A549 (cell line): ENCODE data around the gene AKR1A1. TPM values are rescaled to one million over a fixed set of nuclear protein-coding genes. Genes with fewer than 3 reads are reported as not detected.

ENCODE experiments used
- ATAC-seq, 2 experiments: fragments of 200-7000 bp in 1 of 2; fragments of >200 bp in 1 of 2; cut with Nextera tagmentation in 1 of 2; cut with Tn5 transposase in 1 of 2; 3 replicates each; pipeline versions ENCODE4 v1.8.0 to v1.9.1; 2018 to 2020; ENCODE audit warnings: mild to moderate bottlenecking in 1 of 2, moderate library complexity in 1 of 2
- CTCF ChIA-PET: fragments of 300-600 bp; sonication (Branson Sonifier 250); formaldehyde crosslinking; extraction: SDS; loops from one replicate; lab custom pipeline; 2021; ENCODE audit warnings: antibody characterized with exemption, inconsistent platforms; lab: Yijun Ruan, JAX
- POLR2A ChIA-PET: fragments of 350-600 bp; formaldehyde crosslinking; extraction: SDS; loops from one replicate; lab custom pipeline; 2021; ENCODE audit warnings: antibody characterized with exemption, inconsistent platforms; lab: Yijun Ruan, JAX
- DNase-seq, 2 experiments: peaks; one replicate each; pipeline versions ENCODE4 v3.0.0 to v3.0.0-alpha.2; 2011 to 2016; ENCODE audit warnings: low read depth in 1 of 2, low spot score in 1 of 2
- FAIRE-seq: peaks from 2 replicates; lab custom pipeline; 2011; peaks lifted over from hg19 to GRCh38; lab: Jason Lieb, UNC
- H3K27ac ChIP-seq, 2 experiments: fragments of >200 bp; sonication (Bioruptor Twin); formaldehyde crosslinking; 3 replicates each; pipeline ENCODE4 v1.5.1; 2016 to 2017
- H3K4me1 ChIP-seq: fragments of >200 bp; sonication (Bioruptor Twin); formaldehyde crosslinking; 3 replicates; pipeline ENCODE4 v1.6.1; 2016
- H3K4me2 ChIP-seq: fragments of >200 bp; sonication (Bioruptor Twin); formaldehyde crosslinking; 3 replicates; pipeline ENCODE4 v1.6.1; 2016
- H3K4me3 ChIP-seq: fragments of >200 bp; sonication (Bioruptor Twin); formaldehyde crosslinking; 3 replicates; pipeline ENCODE4 v1.5.1; 2016
- H3K9me3 ChIP-seq: fragments of >200 bp; sonication (Bioruptor Twin); formaldehyde crosslinking; 3 replicates; pipeline ENCODE4 v1.6.1; 2016
- CBX2 ChIP-seq: fragments of 200-600 bp; sonication (generic); IDR thresholded peaks from 2 replicates; pipeline ENCODE4 v1.6.1; 2016; ENCODE audit warnings: low read depth, mild to moderate bottlenecking, borderline replicate concordance
- CHD2 ChIP-seq: fragments of 150-350 bp; IDR thresholded peaks from 2 replicates; pipeline ENCODE4 v1.6.1; 2014; ENCODE audit warnings: low read length; ENCODE audit not compliant: partially characterized antibody
- EHF ChIP-seq: fragments of 250-450 bp; sonication (Bioruptor Pico); IDR thresholded peaks from 2 replicates; pipeline ENCODE4 v1.5.0; 2020; ENCODE audit warnings: mild to moderate bottlenecking
- EHMT2 ChIP-seq: fragments of 200-600 bp; sonication (generic); IDR thresholded peaks from 2 replicates; pipeline ENCODE4 v1.6.1; 2016; ENCODE audit warnings: antibody characterized with exemption, low read depth, mild to moderate bottlenecking, moderate library complexity
- EP300 ChIP-seq, 2 experiments: fragments of >200 bp; sonication (Bioruptor Twin); formaldehyde crosslinking; IDR thresholded peaks; 2 replicates in 1 of 2; 3 replicates in 1 of 2; pipeline ENCODE4 v1.6.1; 2016 to 2017
- ESRRA ChIP-seq: fragments of 150-350 bp; IDR thresholded peaks from 2 replicates; pipeline ENCODE4 v1.6.1; 2014; ENCODE audit warnings: mild to moderate bottlenecking, low read length, borderline replicate concordance
- GATA3 ChIP-seq: IDR thresholded peaks from 2 replicates; pipeline ENCODE4 v1.6.1; 2012; ENCODE audit warnings: borderline replicate concordance
- HDAC2 ChIP-seq: fragments of 200-600 bp; sonication (generic); IDR thresholded peaks from 2 replicates; pipeline ENCODE4 v1.6.1; 2016
- HES2 ChIP-seq: fragments of >200 bp; sonication (Bioruptor Twin); formaldehyde crosslinking; IDR thresholded peaks from 2 replicates; pipeline ENCODE4 v1.6.1; 2016
- HEYL ChIP-seq: fragments of 250-450 bp; sonication (Bioruptor Pico); IDR thresholded peaks from 2 replicates; pipeline ENCODE4 v1.8.0; 2021; ENCODE audit warnings: mild to moderate bottlenecking, moderate library complexity
- JUN ChIP-seq, 2 experiments: fragments of >200 bp; sonication (Bioruptor Twin); formaldehyde crosslinking; IDR thresholded peaks; 2 replicates in 1 of 2; 3 replicates in 1 of 2; pipeline ENCODE4 v1.6.1; 2016 to 2017
- KDM1A ChIP-seq: fragments of 200-600 bp; sonication (generic); IDR thresholded peaks from 2 replicates; pipeline ENCODE4 v1.6.1; 2016; ENCODE audit warnings: low read depth, mild to moderate bottlenecking
- KDM5A ChIP-seq: fragments of 200-600 bp; sonication (generic); IDR thresholded peaks from 2 replicates; pipeline ENCODE4 v1.6.1; 2016; ENCODE audit warnings: antibody characterized with exemption, mild to moderate bottlenecking
- MAX ChIP-seq: IDR thresholded peaks from 2 replicates; pipeline ENCODE4 v1.6.1; 2012
- RARB ChIP-seq: fragments of 250-450 bp; sonication (Bioruptor Pico); IDR thresholded peaks from 2 replicates; pipeline ENCODE4 v1.8.0; 2021; ENCODE audit warnings: mild to moderate bottlenecking, moderate library complexity
- RFX5 ChIP-seq: fragments of 450-650 bp; IDR thresholded peaks from 2 replicates; pipeline ENCODE4 v1.7.1; 2014; ENCODE audit warnings: antibody characterized with exemption, mild to moderate bottlenecking, moderate library complexity
- TP53 ChIP-seq: fragments of 250-450 bp; sonication (Bioruptor Pico); IDR thresholded peaks from 2 replicates; pipeline ENCODE4 v1.5.0; 2021; ENCODE audit warnings: mild to moderate bottlenecking, moderate library complexity
- WGBS: methylation state at CpG from one replicate; pipeline ENCODE4 v1.1.6; 2017; ENCODE audit errors: missing lambda C conversion rate; 5-methylcytosine and 5-hydroxymethylcytosine counted together
- polyA plus RNA-seq, 4 experiments: library from polyadenylated mRNA; depleted of rRNA in 3 of 4; stranded (reverse); fragments of >200 nt; fragmentation: RNase III in 1 of 4; extraction: RNeasy Plus Mini Kit Qiagen cat#74134 plus additional on column Dnase treatment in 1 of 4; gene quantifications; 2 replicates in 3 of 4; 3 replicates in 1 of 4; pipeline ENCODE4 v1.2.3, GENCODE V29; 2011 to 2017
- TF ChIP-seq, protein P1 (sequence below): fragments of 250-450 bp; sonication (Bioruptor Pico); IDR thresholded peaks from 2 replicates; pipeline ENCODE4 v1.5.0; 2020; ENCODE audit warnings: low read depth, mild to moderate bottlenecking, moderate library complexity
- TF ChIP-seq, protein P2 (sequence below): fragments of 250-450 bp; sonication (Bioruptor Pico); IDR thresholded peaks from 2 replicates; pipeline ENCODE4 v1.5.0; 2021; ENCODE audit warnings: mild to moderate bottlenecking, moderate library complexity, borderline replicate concordance
- TF ChIP-seq, protein P3 (sequence below): fragments of >200 bp; sonication (Bioruptor Twin); formaldehyde crosslinking; IDR thresholded peaks from 3 replicates; pipeline ENCODE4 v1.6.1; 2016
- TF ChIP-seq, protein P4 (sequence below): IDR thresholded peaks from 2 replicates; pipeline ENCODE4 v1.6.1; 2012; ENCODE audit warnings: low read depth, borderline replicate concordance

AKR1A1 gene
- polyA plus RNA-seq, 2 of the 4 experiments (the other 2 are of a cell fraction) = 89.0 to 110 TPM

DNA sequence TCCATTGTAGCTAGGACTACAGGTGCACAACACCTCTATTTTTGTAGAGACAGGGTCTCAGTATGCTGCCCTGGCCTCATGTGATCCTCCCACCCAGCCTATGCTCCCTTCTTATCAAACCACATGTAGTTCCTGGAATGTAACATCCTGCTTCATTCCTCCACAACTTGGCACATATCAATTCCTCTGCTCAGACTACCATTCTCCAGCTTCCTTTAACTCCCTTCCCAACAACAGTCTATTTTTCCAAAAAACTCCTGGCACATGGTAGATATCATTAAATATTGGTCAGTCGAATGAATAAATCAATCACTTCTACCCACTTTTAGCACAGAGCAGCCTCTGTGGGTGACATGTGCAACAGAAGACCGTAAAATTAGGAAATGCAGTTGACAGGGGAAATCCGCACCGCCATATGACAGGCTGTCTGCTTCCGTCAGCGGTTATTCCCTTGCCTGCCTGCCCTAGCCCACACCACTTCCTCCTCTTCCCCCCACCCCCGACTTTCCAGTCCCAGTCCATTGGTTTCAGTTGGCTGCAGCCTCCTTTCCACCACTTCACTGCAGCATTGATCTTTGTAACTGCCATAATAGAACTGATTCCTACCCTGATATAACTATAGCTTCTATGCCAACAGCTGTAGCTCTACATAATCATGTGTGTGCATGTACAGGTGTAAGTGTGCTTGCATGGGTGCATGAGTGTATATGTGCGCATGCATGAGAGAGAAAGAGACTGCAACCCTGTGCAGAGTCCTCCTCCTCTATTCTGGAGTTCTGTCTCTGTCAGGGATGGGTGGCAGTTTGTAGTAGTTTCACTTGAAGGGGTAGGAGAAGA, 6.8 kb upstream of the AKR1A1 start:
- WGBS = 86% methylated on average over 8 of the region's 8 CpGs
- no peak for DNase-seq
- no peak for FAIRE-seq
- no peak for ATAC-seq
- CTCF ChIA-PET = no interaction called here
- Histone ChIP-seq H3K9me3 (no peaks in the 10 kb centered on the region), H3K4me3 (no peak overlapping the region), H3K4me1 (peaks cover 8% of the 10 kb centered on the region; the same call in 2 of the 3 replicates), H3K27ac (no peak overlapping the region), H3K4me2 (no peak overlapping the region)
- POLR2A ChIA-PET = no interaction called here
- no peak for TF ChIP-seq GATA3

- CTCF ChIA-PET = no interaction called here
- no peak for TF ChIP-seq JUN (IDR thresholded peaks at IDR 0.05)
- TF ChIP-seq HES2 = no peak
- no peak for TF ChIP-seq HEYL
- no peak for TF ChIP-seq RFX5
- TF ChIP-seq, protein P1, sequence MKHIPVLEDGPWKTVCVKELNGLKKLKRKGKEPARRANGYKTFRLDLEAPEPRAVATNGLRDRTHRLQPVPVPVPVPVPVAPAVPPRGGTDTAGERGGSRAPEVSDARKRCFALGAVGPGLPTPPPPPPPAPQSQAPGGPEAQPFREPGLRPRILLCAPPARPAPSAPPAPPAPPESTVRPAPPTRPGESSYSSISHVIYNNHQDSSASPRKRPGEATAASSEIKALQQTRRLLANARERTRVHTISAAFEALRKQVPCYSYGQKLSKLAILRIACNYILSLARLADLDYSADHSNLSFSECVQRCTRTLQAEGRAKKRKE (CRISPR knock-in tag) = no peak
- TF ChIP-seq, all 56 proteins: peak for 0
- ATAC-seq = no peak
- no peak overlapping the region for H3K4me2 ChIP-seq
- peaks cover 8% of the 10 kb centered on the region; the same call in 2 of the 3 replicates for H3K4me1 ChIP-seq
- WGBS = 86% methylated on average over 4 of the region's 4 CpGs
- no peak overlapping the region for H3K4me3 ChIP-seq
- no peak overlapping the region for H3K27ac ChIP-seq
- POLR2A ChIA-PET = no interaction called here
- DNase-seq = no peak
- FAIRE-seq = no peak
- no peaks in the 10 kb centered on the region for H3K9me3 ChIP-seq
Measured at GRCh38 chr1:45544530-45544929, 6.1 kb upstream of the AKR1A1 start.

- H3K9me3 ChIP-seq = no peaks in the 10 kb centered on the region
- CTCF ChIA-PET = interaction anchor here (1.1 kb wide), 1 partner anchor 185 kb away, joined by 3 read pairs; no protein-coding TSS in a partner anchor
- H3K4me3 ChIP-seq = no peak overlapping the region
- no peak overlapping the region for H3K4me2 ChIP-seq
- TF ChIP-seq CHD2 = no peak
- no peak for TF ChIP-seq HDAC2
- no peak for TF ChIP-seq HEYL
- no peak for TF ChIP-seq ESRRA
- TF ChIP-seq, protein P2, sequence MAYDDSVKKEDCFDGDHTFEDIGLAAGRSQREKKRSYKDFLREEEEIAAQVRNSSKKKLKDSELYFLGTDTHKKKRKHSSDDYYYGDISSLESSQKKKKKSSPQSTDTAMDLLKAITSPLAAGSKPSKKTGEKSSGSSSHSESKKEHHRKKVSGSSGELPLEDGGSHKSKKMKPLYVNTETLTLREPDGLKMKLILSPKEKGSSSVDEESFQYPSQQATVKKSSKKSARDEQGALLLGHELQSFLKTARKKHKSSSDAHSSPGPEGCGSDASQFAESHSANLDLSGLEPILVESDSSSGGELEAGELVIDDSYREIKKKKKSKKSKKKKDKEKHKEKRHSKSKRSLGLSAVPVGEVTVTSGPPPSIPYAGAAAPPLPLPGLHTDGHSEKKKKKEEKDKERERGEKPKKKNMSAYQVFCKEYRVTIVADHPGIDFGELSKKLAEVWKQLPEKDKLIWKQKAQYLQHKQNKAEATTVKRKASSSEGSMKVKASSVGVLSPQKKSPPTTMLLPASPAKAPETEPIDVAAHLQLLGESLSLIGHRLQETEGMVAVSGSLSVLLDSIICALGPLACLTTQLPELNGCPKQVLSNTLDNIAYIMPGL = no peak
- TF ChIP-seq KDM5A = no peak
- no peak for TF ChIP-seq CBX2
- TF ChIP-seq MAX = no peak
- no peak for TF ChIP-seq EP300 (IDR thresholded peaks at IDR 0.05)
- no peak for TF ChIP-seq EHF (CRISPR knock-in tag)
- TF ChIP-seq, protein P1 (CRISPR knock-in tag) = no peak
- TF ChIP-seq, protein P3, sequence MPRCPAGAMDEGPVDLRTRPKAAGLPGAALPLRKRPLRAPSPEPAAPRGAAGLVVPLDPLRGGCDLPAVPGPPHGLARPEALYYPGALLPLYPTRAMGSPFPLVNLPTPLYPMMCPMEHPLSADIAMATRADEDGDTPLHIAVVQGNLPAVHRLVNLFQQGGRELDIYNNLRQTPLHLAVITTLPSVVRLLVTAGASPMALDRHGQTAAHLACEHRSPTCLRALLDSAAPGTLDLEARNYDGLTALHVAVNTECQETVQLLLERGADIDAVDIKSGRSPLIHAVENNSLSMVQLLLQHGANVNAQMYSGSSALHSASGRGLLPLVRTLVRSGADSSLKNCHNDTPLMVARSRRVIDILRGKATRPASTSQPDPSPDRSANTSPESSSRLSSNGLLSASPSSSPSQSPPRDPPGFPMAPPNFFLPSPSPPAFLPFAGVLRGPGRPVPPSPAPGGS = no peak
- TF ChIP-seq TP53 = no peak
- no peak for TF ChIP-seq KDM1A
- TF ChIP-seq, protein P4, sequence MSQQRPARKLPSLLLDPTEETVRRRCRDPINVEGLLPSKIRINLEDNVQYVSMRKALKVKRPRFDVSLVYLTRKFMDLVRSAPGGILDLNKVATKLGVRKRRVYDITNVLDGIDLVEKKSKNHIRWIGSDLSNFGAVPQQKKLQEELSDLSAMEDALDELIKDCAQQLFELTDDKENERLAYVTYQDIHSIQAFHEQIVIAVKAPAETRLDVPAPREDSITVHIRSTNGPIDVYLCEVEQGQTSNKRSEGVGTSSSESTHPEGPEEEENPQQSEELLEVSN = no peak
- no peak for TF ChIP-seq GATA3
- TF ChIP-seq EHMT2 = no peak
- no peak for TF ChIP-seq RARB
- TF ChIP-seq, all 56 proteins: peak for 0
- Histone ChIP-seq H3K4me1 (peaks cover 9% of the 10 kb centered on the region; the same call in 2 of the 3 replicates), H3K27ac (no peak overlapping the region; a peak in 1 of 6 replicates)
- FAIRE-seq (no peak), DNase-seq (no peak), ATAC-seq (peak in 1 of 2 experiments; percentile 40; a peak in 1 of 6 replicates)
- WGBS = 71% methylated on average over 6 of the region's 6 CpGs
- POLR2A ChIA-PET = interaction anchor here (1.2 kb wide), 1 partner anchor 23 kb away, joined by 5 read pairs; the partner anchor contains the start of gene PRDX1
Measured at GRCh38 chr1:45545019-45545493, 5.6 kb upstream of the AKR1A1 start.
